ENCODE results near the gene THSD7A. TPM values are rescaled to one million over a fixed set of nuclear protein-coding genes. Genes with fewer than 3 reads are reported as not detected.

Gene THSD7A
- total and polyA plus RNA-seq, 2 donors from 2014 or later: 5.1 to 24.3 TPM

- no peak for FAIRE-seq
- intact Hi-C loops (cut with DNase I): no loop called here
Measured at GRCh38 chr7:11332865-11333228, 499.2 kb downstream of the THSD7A start.

GRCh38 chr7:11332186-11332864 is 499.7 kb downstream of the THSD7A start:
- Histone ChIP-seq H3K9me3 (ENCODE audit: control insufficient read depth in 2 of 3, insufficient read depth in 1 of 3, low read length in 3 of 3) (peaks cover 0 to 3% (median 0%) of the 10 kb centered on the region in 3 donors), H3K27ac (ENCODE audit: low read depth in 2 of 2, low read length in 2 of 2) (no peak overlapping the region), H3K27me3 (ENCODE audit: control insufficient read depth, insufficient read depth, low read length) (no peaks in the 10 kb centered on the region), H3K36me3 (ENCODE audit: control insufficient read depth in 2 of 3, insufficient read depth in 3 of 3, low read length in 3 of 3) (no peaks in the 10 kb centered on the region), H3K4me1 (ENCODE audit: control insufficient read depth in 2 of 3, insufficient read depth in 2 of 3, low read depth in 1 of 3, low read length in 3 of 3) (peaks cover 0 to 2% (median 0%) of the 10 kb centered on the region in 3 donors), H3K4me3 (ENCODE audit: low read length in 3 of 3) (no peak overlapping the region), H3K9ac (ENCODE audit: low read length in 3 of 3) (no peak overlapping the region)
- FAIRE-seq: no peak
- intact Hi-C loops (cut with DNase I): no loop called here
- TF ChIP-seq CTCF (IDR thresholded peaks at IDR 0.05; ENCODE audit: borderline replicate concordance, extremely low read depth, insufficient read depth): no peak
- DNase-seq: no peak

More at GRCh38 chr7:11332865-11333228, 499.2 kb downstream of the THSD7A start:
- Histone ChIP-seq H3K27me3 (ENCODE audit: control insufficient read depth, insufficient read depth, low read length) (no peaks in the 10 kb centered on the region), H3K4me1 (ENCODE audit: control insufficient read depth in 2 of 3, insufficient read depth in 2 of 3, low read depth in 1 of 3, low read length in 3 of 3) (peaks cover 0 to 1% (median 0%) of the 10 kb centered on the region in 3 donors), H3K9me3 (ENCODE audit: control insufficient read depth in 2 of 3, insufficient read depth in 1 of 3, low read length in 3 of 3) (peaks cover 0 to 3% (median 0%) of the 10 kb centered on the region in 3 donors), H3K9ac (ENCODE audit: low read length in 3 of 3) (no peak overlapping the region), H3K36me3 (ENCODE audit: control insufficient read depth in 2 of 3, insufficient read depth in 3 of 3, low read length in 3 of 3) (no peaks in the 10 kb centered on the region), H3K27ac (ENCODE audit: low read depth in 2 of 2, low read length in 2 of 2) (no peak overlapping the region), H3K4me3 (ENCODE audit: low read length in 3 of 3) (no peak overlapping the region)
- TF ChIP-seq CTCF (IDR thresholded peaks at IDR 0.05; ENCODE audit: borderline replicate concordance, extremely low read depth, insufficient read depth): no peak
- DNase-seq: no peak

- intact Hi-C loops (cut with DNase I): no loop called here
- no peaks in the 10 kb centered on the region for H3K27me3 ChIP-seq (ENCODE audit: control insufficient read depth, insufficient read depth, low read length)
Measured at GRCh38 chr7:11331128-11332102, 500.6 kb downstream of the THSD7A start.

More at GRCh38 chr7:11331128-11332102, 500.6 kb downstream of the THSD7A start:
- Histone ChIP-seq H3K4me3 (ENCODE audit: low read length in 3 of 3) (no peak overlapping the region), H3K9ac (ENCODE audit: low read length in 3 of 3) (no peak overlapping the region), H3K4me1 (ENCODE audit: control insufficient read depth in 2 of 3, insufficient read depth in 2 of 3, low read depth in 1 of 3, low read length in 3 of 3) (peaks cover 0 to 2% (median 0%) of the 10 kb centered on the region in 3 donors), H3K9me3 (ENCODE audit: control insufficient read depth in 2 of 3, insufficient read depth in 1 of 3, low read length in 3 of 3) (peaks cover 0 to 3% (median 0%) of the 10 kb centered on the region in 3 donors), H3K27ac (ENCODE audit: low read depth in 2 of 2, low read length in 2 of 2) (no peak overlapping the region), H3K36me3 (ENCODE audit: control insufficient read depth in 2 of 3, insufficient read depth in 3 of 3, low read length in 3 of 3) (no peaks in the 10 kb centered on the region)
- no peak for TF ChIP-seq CTCF (IDR thresholded peaks at IDR 0.05; ENCODE audit: borderline replicate concordance, extremely low read depth, insufficient read depth)
- DNase-seq: no peak
- no peak for FAIRE-seq
